ENCODE data around the gene RHOB. TPM values are rescaled to one million over a fixed set of nuclear protein-coding genes. Genes with fewer than 3 reads are reported as not detected.

Gene RHOB
- total and polyA plus RNA-seq, 2 of the 13 experiments (the other 11 are each of a cell fraction or from before 2014, with no cell fraction given): 192 to 268 TPM

DNA sequence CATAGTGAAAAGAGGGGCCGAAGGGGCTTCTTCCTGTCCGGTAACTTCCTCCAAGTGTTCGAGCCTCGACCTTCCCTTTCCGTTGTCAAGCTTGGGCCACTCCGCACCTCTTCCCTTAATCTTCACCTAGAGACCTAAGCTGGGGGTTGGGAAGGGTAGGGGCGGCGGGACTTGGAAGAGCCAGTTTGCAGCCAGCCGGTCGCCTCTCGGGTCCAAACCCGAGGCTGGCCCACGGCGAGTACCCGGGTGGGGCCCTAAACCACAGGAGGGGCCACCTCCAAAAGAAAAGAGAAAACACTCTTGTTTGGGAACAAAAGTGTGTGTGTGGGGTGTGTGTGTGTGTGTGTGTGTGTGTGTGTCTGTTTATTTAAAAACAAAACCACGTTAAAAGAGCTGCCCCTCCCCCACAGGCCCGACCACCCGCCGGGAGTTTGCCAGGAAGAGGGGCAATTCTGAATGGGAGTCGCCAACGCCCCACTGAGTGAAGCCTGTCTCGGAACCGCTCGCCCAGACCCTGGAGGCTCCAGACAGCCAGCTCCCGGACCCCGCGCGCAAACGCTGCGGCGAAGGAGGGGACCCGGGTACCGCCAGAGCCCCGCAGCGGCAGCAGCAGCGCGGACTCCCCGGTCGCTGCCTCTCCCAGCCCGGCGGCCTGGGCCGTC lies 488 bp upstream of the RHOB start (continued):
- TF ChIP-seq HOXA5 (CRISPR knock-in tag; IDR thresholded peaks at IDR 0.05) (no peak), PCBP2 (optimal IDR thresholded peaks at IDR 0.05; ENCODE audit: low read depth, low read length, poor library complexity, severe bottlenecking) (no peak), ZNF674 (CRISPR knock-in tag; IDR thresholded peaks at IDR 0.05; ENCODE audit: low read depth) (no peak), JUND (CRISPR knock-in tag; IDR thresholded peaks at IDR 0.05) (no peak), KDM2A (CRISPR knock-in tag; IDR thresholded peaks at IDR 0.05; ENCODE audit: borderline replicate concordance, low read depth) (no peak), CENPT (CRISPR knock-in tag; IDR thresholded peaks at IDR 0.05; ENCODE audit: low read depth) (no peak), RFXANK (CRISPR knock-in tag; IDR thresholded peaks at IDR 0.05) (no peak), ZNF350 (CRISPR knock-in tag; IDR thresholded peaks at IDR 0.05; ENCODE audit: borderline replicate concordance, low read depth) (peak; percentile 77; the same call in 1 of the 2 replicates), SIX1 (CRISPR knock-in tag; IDR thresholded peaks at IDR 0.05; ENCODE audit: borderline replicate concordance) (no peak), SSRP1 (CRISPR knock-in tag; IDR thresholded peaks at IDR 0.05) (no peak), NCOA5 (CRISPR knock-in tag; IDR thresholded peaks at IDR 0.05) (no peak), SIN3A (IDR thresholded peaks at IDR 0.05; ENCODE audit: borderline replicate concordance, low read depth, low read length) (no peak), ADNP (CRISPR knock-in tag; IDR thresholded peaks at IDR 0.05) (no peak), CAMTA2 (CRISPR knock-in tag; IDR thresholded peaks at IDR 0.05; ENCODE audit: borderline replicate concordance) (no peak), HNF4A (CRISPR knock-in tag; IDR thresholded peaks at IDR 0.05) (no peak), ZNF572 (CRISPR knock-in tag; IDR thresholded peaks at IDR 0.05) (no peak), SUZ12 (IDR thresholded peaks at IDR 0.05; ENCODE audit: low read depth, low read length) (no peak)
- TF ChIP-seq, protein P1, sequence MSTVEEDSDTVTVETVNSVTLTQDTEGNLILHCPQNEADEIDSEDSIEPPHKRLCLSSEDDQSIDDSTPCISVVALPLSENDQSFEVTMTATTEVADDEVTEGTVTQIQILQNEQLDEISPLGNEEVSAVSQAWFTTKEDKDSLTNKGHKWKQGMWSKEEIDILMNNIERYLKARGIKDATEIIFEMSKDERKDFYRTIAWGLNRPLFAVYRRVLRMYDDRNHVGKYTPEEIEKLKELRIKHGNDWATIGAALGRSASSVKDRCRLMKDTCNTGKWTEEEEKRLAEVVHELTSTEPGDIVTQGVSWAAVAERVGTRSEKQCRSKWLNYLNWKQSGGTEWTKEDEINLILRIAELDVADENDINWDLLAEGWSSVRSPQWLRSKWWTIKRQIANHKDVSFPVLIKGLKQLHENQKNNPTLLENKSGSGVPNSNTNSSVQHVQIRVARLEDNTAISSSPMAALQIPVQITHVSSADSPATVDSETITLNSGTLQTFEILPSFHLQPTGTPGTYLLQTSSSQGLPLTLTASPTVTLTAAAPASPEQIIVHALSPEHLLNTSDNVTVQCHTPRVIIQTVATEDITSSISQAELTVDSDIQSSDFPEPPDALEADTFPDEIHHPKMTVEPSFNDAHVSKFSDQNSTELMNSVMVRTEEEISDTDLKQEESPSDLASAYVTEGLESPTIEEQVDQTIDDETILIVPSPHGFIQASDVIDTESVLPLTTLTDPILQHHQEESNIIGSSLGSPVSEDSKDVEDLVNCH (CRISPR knock-in tag; IDR thresholded peaks at IDR 0.05): no peak
- TF ChIP-seq, protein P2, sequence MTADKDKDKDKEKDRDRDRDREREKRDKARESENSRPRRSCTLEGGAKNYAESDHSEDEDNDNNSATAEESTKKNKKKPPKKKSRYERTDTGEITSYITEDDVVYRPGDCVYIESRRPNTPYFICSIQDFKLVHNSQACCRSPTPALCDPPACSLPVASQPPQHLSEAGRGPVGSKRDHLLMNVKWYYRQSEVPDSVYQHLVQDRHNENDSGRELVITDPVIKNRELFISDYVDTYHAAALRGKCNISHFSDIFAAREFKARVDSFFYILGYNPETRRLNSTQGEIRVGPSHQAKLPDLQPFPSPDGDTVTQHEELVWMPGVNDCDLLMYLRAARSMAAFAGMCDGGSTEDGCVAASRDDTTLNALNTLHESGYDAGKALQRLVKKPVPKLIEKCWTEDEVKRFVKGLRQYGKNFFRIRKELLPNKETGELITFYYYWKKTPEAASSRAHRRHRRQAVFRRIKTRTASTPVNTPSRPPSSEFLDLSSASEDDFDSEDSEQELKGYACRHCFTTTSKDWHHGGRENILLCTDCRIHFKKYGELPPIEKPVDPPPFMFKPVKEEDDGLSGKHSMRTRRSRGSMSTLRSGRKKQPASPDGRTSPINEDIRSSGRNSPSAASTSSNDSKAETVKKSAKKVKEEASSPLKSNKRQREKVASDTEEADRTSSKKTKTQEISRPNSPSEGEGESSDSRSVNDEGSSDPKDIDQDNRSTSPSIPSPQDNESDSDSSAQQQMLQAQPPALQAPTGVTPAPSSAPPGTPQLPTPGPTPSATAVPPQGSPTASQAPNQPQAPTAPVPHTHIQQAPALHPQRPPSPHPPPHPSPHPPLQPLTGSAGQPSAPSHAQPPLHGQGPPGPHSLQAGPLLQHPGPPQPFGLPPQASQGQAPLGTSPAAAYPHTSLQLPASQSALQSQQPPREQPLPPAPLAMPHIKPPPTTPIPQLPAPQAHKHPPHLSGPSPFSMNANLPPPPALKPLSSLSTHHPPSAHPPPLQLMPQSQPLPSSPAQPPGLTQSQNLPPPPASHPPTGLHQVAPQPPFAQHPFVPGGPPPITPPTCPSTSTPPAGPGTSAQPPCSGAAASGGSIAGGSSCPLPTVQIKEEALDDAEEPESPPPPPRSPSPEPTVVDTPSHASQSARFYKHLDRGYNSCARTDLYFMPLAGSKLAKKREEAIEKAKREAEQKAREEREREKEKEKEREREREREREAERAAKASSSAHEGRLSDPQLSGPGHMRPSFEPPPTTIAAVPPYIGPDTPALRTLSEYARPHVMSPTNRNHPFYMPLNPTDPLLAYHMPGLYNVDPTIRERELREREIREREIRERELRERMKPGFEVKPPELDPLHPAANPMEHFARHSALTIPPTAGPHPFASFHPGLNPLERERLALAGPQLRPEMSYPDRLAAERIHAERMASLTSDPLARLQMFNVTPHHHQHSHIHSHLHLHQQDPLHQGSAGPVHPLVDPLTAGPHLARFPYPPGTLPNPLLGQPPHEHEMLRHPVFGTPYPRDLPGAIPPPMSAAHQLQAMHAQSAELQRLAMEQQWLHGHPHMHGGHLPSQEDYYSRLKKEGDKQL (CRISPR knock-in tag; IDR thresholded peaks at IDR 0.05; ENCODE audit: low read depth): no peak
- TF ChIP-seq, protein P3, sequence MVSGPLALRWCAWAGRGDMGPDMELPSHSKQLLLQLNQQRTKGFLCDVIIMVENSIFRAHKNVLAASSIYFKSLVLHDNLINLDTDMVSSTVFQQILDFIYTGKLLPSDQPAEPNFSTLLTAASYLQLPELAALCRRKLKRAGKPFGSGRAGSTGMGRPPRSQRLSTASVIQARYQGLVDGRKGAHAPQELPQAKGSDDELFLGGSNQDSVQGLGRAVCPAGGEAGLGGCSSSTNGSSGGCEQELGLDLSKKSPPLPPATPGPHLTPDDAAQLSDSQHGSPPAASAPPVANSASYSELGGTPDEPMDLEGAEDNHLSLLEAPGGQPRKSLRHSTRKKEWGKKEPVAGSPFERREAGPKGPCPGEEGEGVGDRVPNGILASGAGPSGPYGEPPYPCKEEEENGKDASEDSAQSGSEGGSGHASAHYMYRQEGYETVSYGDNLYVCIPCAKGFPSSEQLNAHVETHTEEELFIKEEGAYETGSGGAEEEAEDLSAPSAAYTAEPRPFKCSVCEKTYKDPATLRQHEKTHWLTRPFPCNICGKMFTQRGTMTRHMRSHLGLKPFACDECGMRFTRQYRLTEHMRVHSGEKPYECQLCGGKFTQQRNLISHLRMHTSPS (CRISPR knock-in tag; IDR thresholded peaks at IDR 0.05; ENCODE audit: low read depth): no peak
- TF ChIP-seq, protein P4, sequence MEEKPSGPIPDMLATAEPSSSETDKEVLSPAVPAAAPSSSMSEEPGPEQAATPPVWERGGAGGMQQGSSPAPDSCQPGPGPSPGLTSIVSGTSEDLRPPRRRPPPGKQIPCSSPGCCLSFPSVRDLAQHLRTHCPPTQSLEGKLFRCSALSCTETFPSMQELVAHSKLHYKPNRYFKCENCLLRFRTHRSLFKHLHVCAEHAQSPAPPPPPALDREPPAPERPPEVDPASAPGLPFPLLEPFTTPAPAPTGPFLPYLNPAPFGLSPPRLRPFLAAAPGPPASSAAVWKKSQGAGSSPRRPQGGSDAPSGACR (CRISPR knock-in tag; IDR thresholded peaks at IDR 0.05): no peak
